Neural progenitor cell (in vitro differentiated cells): ENCODE results near the gene CYB561D1. TPM values are rescaled to one million over a fixed set of nuclear protein-coding genes. Genes with fewer than 3 reads are reported as not detected.
"Not testable (repeated sequence)": the region's sequence is repeated elsewhere in the genome, so short reads cannot be mapped to it uniquely, and the experiment has no call there.

ENCODE experiments used
- DNase-seq: peaks from one replicate; pipeline ENCODE4 v3.0.0-alpha.2; 2016; ENCODE audit warnings: low spot score
- H2AFZ ChIP-seq: fragments of 200-600 bp; sonication (generic); replicated peaks from 2 replicates; pipeline ENCODE4 v1.6.1; 2016; ENCODE audit warnings: antibody characterized with exemption
- H3F3A ChIP-seq: fragments of 200-600 bp; sonication (generic); 2 replicates; pipeline ENCODE4 v1.6.1; 2016; ENCODE audit warnings: antibody characterized with exemption, low read depth
- H3K27ac ChIP-seq: fragments of 200-600 bp; sonication (generic); 2 replicates; pipeline ENCODE4 v1.5.1; 2016; ENCODE audit warnings: mild to moderate bottlenecking
- H3K27me3 ChIP-seq: fragments of 200-600 bp; sonication (generic); 2 replicates; pipeline ENCODE4 v1.6.1; 2016; ENCODE audit warnings: mild to moderate bottlenecking, moderate library complexity
- H3K36me3 ChIP-seq: fragments of 200-600 bp; sonication (generic); 2 replicates; pipeline ENCODE4 v1.5.1; 2016
- H3K4me1 ChIP-seq: fragments of 200-600 bp; sonication (generic); 2 replicates; pipeline ENCODE4 v1.6.1; 2016; ENCODE audit warnings: mixed run types
- H3K4me2 ChIP-seq: fragments of 200-600 bp; sonication (generic); 2 replicates; pipeline ENCODE4 v1.6.1; 2016
- H3K4me3 ChIP-seq: fragments of 200-600 bp; sonication (generic); 2 replicates; pipeline ENCODE4 v1.5.1; 2016
- H3K79me2 ChIP-seq: fragments of 200-600 bp; sonication (generic); 2 replicates; pipeline ENCODE4 v1.6.1; 2016; ENCODE audit warnings: low read depth
- H3K9ac ChIP-seq: fragments of 200-600 bp; sonication (generic); 2 replicates; pipeline ENCODE4 v1.6.1; 2016
- H3K9me3 ChIP-seq: fragments of 200-600 bp; sonication (generic); 2 replicates; pipeline ENCODE4 v1.5.1; 2016; ENCODE audit warnings: low read depth
- H4K20me1 ChIP-seq: fragments of 200-600 bp; sonication (generic); 2 replicates; pipeline ENCODE4 v1.6.1; 2016; ENCODE audit warnings: low read depth
- H3K27ac Mint-ChIP-seq: 3 replicates; pipeline ENCODE4 v1.8.0; 2021; ENCODE audit warnings: mixed read lengths
- H3K27me3 Mint-ChIP-seq: 2 replicates; pipeline ENCODE4 v1.8.0; 2022; ENCODE audit warnings: low read depth, mild to moderate bottlenecking, inconsistent platforms, moderate library complexity, mixed read lengths; ENCODE audit not compliant: insufficient read depth
- H3K36me3 Mint-ChIP-seq: 3 replicates; pipeline ENCODE4 v1.8.0; 2021; ENCODE audit warnings: mixed read lengths
- H3K4me1 Mint-ChIP-seq: 3 replicates; pipeline ENCODE4 v1.8.0; 2021; ENCODE audit warnings: mixed read lengths
- H3K4me3 Mint-ChIP-seq: 3 replicates; pipeline ENCODE4 v1.8.0; 2021; ENCODE audit warnings: mild to moderate bottlenecking, moderate library complexity, mixed read lengths
- H3K9me3 Mint-ChIP-seq: 3 replicates; pipeline ENCODE4 v1.8.0; 2020; ENCODE audit warnings: mixed read lengths
- EZH2 ChIP-seq: fragments of 200-600 bp; sonication (generic); IDR thresholded peaks from 2 replicates; pipeline ENCODE4 v1.6.1; 2017; ENCODE audit warnings: antibody characterized with exemption, mild to moderate bottlenecking, moderate library complexity
- EZH2phosphoT487 ChIP-seq: fragments of 200-600 bp; sonication (generic); IDR thresholded peaks from 2 replicates; pipeline ENCODE4 v1.6.1; 2017; ENCODE audit warnings: antibody characterized with exemption
- total RNA-seq: library from RNA; depleted of rRNA; stranded (reverse); fragments of >200 nt; gene quantifications from 2 replicates; pipeline ENCODE4 v1.2.3, GENCODE V29; 2015; ENCODE audit warnings: low replicate concordance
- TF ChIP-seq, protein P1 (sequence below): fragments of 200-600 bp; sonication (generic); IDR thresholded peaks from 2 replicates; pipeline ENCODE4 v1.5.1; 2017; ENCODE audit warnings: antibody characterized with exemption, mild to moderate bottlenecking

The CYB561D1 gene, protein sequence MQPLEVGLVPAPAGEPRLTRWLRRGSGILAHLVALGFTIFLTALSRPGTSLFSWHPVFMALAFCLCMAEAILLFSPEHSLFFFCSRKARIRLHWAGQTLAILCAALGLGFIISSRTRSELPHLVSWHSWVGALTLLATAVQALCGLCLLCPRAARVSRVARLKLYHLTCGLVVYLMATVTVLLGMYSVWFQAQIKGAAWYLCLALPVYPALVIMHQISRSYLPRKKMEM
- 4.3 and 6.8 TPM in 2 replicates for total RNA-seq

DNA sequence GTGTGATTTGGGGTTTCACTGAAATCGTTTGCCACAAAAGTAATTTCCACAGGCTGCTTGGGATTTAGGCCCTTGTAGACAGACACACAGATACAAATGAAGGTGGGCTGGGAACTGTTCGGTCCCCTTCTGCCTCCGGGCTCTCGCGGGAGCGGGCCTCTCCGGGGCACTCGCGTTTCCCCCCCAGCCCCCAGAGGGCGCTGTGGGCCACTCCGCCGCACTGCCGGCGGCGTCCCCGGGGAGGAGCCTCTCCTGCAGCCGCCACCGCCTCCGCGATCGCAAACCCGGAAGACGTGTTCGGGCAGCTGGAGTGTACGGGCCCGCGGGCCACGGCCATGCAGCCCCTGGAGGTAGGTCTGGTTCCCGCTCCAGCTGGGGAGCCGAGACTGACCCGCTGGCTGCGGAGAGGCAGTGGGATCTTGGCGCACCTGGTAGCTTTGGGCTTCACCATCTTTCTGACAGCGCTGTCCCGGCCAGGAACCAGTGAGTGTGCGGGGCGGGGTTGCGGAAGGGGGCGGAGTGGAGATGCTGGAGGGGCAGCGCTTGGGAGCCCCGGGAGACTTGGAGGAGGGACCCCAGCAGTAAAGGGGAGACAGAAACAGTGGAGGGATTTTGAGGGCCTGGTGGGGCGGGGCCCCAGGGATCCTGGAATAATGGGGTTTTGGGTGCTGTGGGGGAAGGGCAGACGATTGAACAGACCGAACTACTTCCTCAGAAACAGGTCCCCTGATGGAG, at the start of gene CYB561D1:
CYB561D1 (plus strand) TSS at position 290 of the 735 bp plus-strand sequence; CDS start at position 336, 46 bp downstream.
- Mint-ChIP-seq H3K4me1 (peaks cover 26% of the 10 kb centered on the region), H3K27me3 (peaks cover 9% of the 10 kb centered on the region), H3K4me3 (peak within 1 kb of the TSS; percentile 94), H3K36me3 (peaks cover 7% of the 10 kb centered on the region), H3K9me3 (no peaks in the 10 kb centered on the region), H3K27ac (no peak within 1 kb of the TSS)
- TF ChIP-seq, protein P1, sequence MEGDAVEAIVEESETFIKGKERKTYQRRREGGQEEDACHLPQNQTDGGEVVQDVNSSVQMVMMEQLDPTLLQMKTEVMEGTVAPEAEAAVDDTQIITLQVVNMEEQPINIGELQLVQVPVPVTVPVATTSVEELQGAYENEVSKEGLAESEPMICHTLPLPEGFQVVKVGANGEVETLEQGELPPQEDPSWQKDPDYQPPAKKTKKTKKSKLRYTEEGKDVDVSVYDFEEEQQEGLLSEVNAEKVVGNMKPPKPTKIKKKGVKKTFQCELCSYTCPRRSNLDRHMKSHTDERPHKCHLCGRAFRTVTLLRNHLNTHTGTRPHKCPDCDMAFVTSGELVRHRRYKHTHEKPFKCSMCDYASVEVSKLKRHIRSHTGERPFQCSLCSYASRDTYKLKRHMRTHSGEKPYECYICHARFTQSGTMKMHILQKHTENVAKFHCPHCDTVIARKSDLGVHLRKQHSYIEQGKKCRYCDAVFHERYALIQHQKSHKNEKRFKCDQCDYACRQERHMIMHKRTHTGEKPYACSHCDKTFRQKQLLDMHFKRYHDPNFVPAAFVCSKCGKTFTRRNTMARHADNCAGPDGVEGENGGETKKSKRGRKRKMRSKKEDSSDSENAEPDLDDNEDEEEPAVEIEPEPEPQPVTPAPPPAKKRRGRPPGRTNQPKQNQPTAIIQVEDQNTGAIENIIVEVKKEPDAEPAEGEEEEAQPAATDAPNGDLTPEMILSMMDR: peak; percentile 93
- no peak for TF ChIP-seq EZH2phosphoT487
- peak; percentile 93 for DNase-seq
- H3F3A ChIP-seq: peaks cover 31% of the 10 kb centered on the region
- no peak within 1 kb of the TSS for H3K27ac ChIP-seq
- H2AFZ ChIP-seq: peak within 1 kb of the TSS; percentile 89
- peak within 1 kb of the TSS; percentile 73 for H3K4me3 ChIP-seq
- peaks cover 20% of the 10 kb centered on the region for H3K4me1 ChIP-seq
- peaks cover 6% of the 10 kb centered on the region for H3K79me2 ChIP-seq
- no peaks in the 10 kb centered on the region for H3K36me3 ChIP-seq
- no peak within 1 kb of the TSS for H3K9ac ChIP-seq
- peak within 1 kb of the TSS; percentile 73 for H3K4me2 ChIP-seq
- H3K27me3 ChIP-seq: no peaks in the 10 kb centered on the region
- H3K9me3 ChIP-seq: no peaks in the 10 kb centered on the region
- H4K20me1 ChIP-seq: peaks cover 4% of the 10 kb centered on the region

DNA sequence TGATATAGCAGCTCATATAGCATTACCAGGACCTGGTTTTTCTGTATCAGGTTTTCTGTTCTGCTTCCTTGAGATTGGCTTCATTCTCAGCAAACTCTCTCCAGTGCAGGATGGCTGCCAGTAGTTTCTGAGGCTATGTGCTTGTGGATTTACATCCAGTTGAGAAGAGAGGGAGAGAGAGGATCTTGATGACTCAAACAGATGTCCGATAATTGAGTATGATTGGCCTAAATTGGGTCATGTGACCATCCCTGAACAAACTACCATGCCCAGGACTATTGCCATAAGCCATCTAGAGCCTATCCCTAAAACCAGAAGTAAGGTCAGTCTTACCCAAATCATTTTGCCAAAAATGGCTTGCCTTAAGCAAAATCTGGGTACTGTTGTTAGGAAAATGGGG, 49.5 kb upstream of the CYB561D1 start:
- TF ChIP-seq EZH2 (no peak), EZH2phosphoT487 (no peak)
- TF ChIP-seq, protein P1: no peak
- no peak for DNase-seq
- no peaks in the 10 kb centered on the region for H3K79me2 ChIP-seq
- Mint-ChIP-seq H3K4me3 (no peak overlapping the region), H3K9me3 (no peaks in the 10 kb centered on the region), H3K4me1 (no peaks in the 10 kb centered on the region), H3K36me3 (no peaks in the 10 kb centered on the region), H3K27me3 (peaks cover 3% of the 10 kb centered on the region), H3K27ac (no peak overlapping the region)
- H2AFZ ChIP-seq: no peak overlapping the region
- no peak overlapping the region for H3K4me3 ChIP-seq
- H3K36me3 ChIP-seq: no peaks in the 10 kb centered on the region
- no peak overlapping the region for H3K9ac ChIP-seq
- H3K27me3 ChIP-seq: peaks cover 87% of the 10 kb centered on the region
- H4K20me1 ChIP-seq: no peaks in the 10 kb centered on the region
- H3K4me1 ChIP-seq: no peaks in the 10 kb centered on the region
- H3K27ac ChIP-seq: no peak overlapping the region
- no peaks in the 10 kb centered on the region for H3K9me3 ChIP-seq
- no peaks in the 10 kb centered on the region for H3F3A ChIP-seq
- H3K4me2 ChIP-seq: no peak overlapping the region

DNA sequence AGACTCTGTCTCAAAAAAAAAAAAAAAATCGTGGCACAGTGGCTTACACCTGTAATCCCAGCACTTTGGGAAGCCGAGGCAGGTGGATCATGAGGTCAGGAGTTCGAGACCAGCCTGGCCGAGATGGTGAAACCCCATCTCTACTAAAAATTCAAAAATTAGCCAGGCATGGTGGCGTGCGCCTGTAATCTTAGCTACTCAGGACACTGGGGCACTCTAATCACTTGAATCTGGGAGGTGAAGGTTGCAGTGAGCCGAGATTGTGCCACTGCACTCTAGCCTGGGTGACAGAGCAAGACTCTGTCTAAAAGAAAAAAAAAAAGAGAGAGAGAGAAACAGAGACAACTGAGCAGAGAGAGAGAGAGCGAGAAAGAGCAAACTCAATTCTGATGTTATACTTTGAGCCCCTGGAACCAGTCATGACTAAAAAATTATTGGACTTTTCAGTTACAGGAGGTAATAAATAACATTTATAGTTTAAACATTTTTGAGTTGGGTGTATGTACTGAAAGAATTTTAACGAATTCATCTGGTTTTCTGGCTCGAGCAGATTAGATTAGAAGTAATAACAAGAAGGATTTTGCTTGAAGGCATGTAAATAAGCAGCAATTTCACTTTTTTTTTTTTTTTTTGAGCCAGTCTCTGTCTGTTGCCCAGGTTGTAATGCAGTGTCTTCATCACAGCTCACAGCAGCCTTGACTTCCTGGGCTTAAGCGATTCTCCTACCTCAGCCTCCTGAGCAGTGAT, 47.8 kb upstream of the CYB561D1 start:
- H3K9me3 Mint-ChIP-seq, H3K4me1 ChIP-seq: not testable (repeated sequence)

More for the DNA sequence above, 47.8 kb upstream of the CYB561D1 start:
- DNase-seq, H2AFZ ChIP-seq, H4K20me1 ChIP-seq, H3K4me3 Mint-ChIP-seq, H3K36me3 Mint-ChIP-seq, H3K27ac ChIP-seq, H3K36me3 ChIP-seq, H3K4me1 Mint-ChIP-seq, H3K4me2 ChIP-seq, H3K79me2 ChIP-seq, H3K4me3 ChIP-seq, H3F3A ChIP-seq, H3K27ac Mint-ChIP-seq, H3K27me3 Mint-ChIP-seq, H3K9me3 ChIP-seq, H3K9ac ChIP-seq: not testable (repeated sequence)
- peaks cover 88% of the 10 kb centered on the region for H3K27me3 ChIP-seq
